Osteocyte (in vitro differentiated cells): ENCODE data around the gene PSMB3. TPM values are rescaled to one million over a fixed set of nuclear protein-coding genes. Genes with fewer than 3 reads are reported as not detected.

Experiments
- DNase-seq: peaks from one replicate; pipeline ENCODE4 v3.0.0; 2021; ENCODE audit warnings: mixed read lengths; ENCODE audit not compliant: unreplicated experiment; ENCODE audit errors: extremely low spot score
- H3K27ac Mint-ChIP-seq: one replicate; pipeline ENCODE4 v1.8.0; 2021; ENCODE audit warnings: mild to moderate bottlenecking, mixed read lengths; ENCODE audit not compliant: unreplicated experiment
- H3K27me3 Mint-ChIP-seq: one replicate; pipeline ENCODE4 v1.8.0; 2021; ENCODE audit warnings: mixed read lengths; ENCODE audit not compliant: unreplicated experiment
- H3K36me3 Mint-ChIP-seq: one replicate; pipeline ENCODE4 v1.8.0; 2021; ENCODE audit warnings: mixed read lengths; ENCODE audit not compliant: unreplicated experiment
- H3K4me1 Mint-ChIP-seq: one replicate; pipeline ENCODE4 v1.8.0; 2021; ENCODE audit warnings: mixed read lengths; ENCODE audit not compliant: unreplicated experiment
- H3K4me3 Mint-ChIP-seq: one replicate; pipeline ENCODE4 v1.8.0; 2021; ENCODE audit warnings: mild to moderate bottlenecking, moderate library complexity, mixed read lengths; ENCODE audit not compliant: unreplicated experiment
- H3K9me3 Mint-ChIP-seq: one replicate; pipeline ENCODE4 v1.8.0; 2021; ENCODE audit warnings: mixed read lengths; ENCODE audit not compliant: unreplicated experiment
- CTCF ChIP-seq: fragments of 200-600 bp; sonication (generic); IDR thresholded peaks from 2 replicates; pipeline ENCODE4 v1.5.0; 2021; ENCODE audit warnings: antibody characterized with exemption, mild to moderate bottlenecking, moderate library complexity
- total RNA-seq: library from RNA; stranded (reverse); gene quantifications from 2 replicates; pipeline ENCODE4 v1.2.1, GENCODE V29; 2021

The PSMB3 gene
- total RNA-seq, 1 donor from 2014 or later: 144 TPM

- Mint-ChIP-seq H3K4me3 (no peak overlapping the region), H3K9me3 (no peaks in the 10 kb centered on the region), H3K27me3 (no peaks in the 10 kb centered on the region), H3K4me1 (peaks cover 12% of the 10 kb centered on the region), H3K27ac (no peak overlapping the region), H3K36me3 (peaks cover 29% of the 10 kb centered on the region)
- DNase-seq: no peak
- no peak for TF ChIP-seq CTCF
These were observed 40.6 kb upstream of the PSMB3 start for GRCh38 chr17:38711792-38712571.

GRCh38 chr17:38712593-38712992 lies 39.9 kb upstream of the PSMB3 start:
- Mint-ChIP-seq H3K36me3 (peaks cover 31% of the 10 kb centered on the region), H3K27me3 (no peaks in the 10 kb centered on the region), H3K9me3 (no peaks in the 10 kb centered on the region), H3K4me1 (peaks cover 6% of the 10 kb centered on the region), H3K27ac (no peak overlapping the region), H3K4me3 (no peak overlapping the region)
- no peak for DNase-seq
- TF ChIP-seq CTCF: no peak

GRCh38 chr17:38713456-38714075 lies 39.0 kb upstream of the PSMB3 start:
- no peak overlapping the region for H3K4me3 Mint-ChIP-seq
- H3K27me3 Mint-ChIP-seq: no peaks in the 10 kb centered on the region
- TF ChIP-seq CTCF: no peak
- no peaks in the 10 kb centered on the region for H3K4me1 Mint-ChIP-seq
- H3K36me3 Mint-ChIP-seq: peaks cover 31% of the 10 kb centered on the region
- no peak overlapping the region for H3K27ac Mint-ChIP-seq
- no peak for DNase-seq
- H3K9me3 Mint-ChIP-seq: no peaks in the 10 kb centered on the region

- DNase-seq: no peak
- H3K4me3 Mint-ChIP-seq: no peak overlapping the region
- TF ChIP-seq CTCF: no peak
- peaks cover 23% of the 10 kb centered on the region for H3K36me3 Mint-ChIP-seq
- no peaks in the 10 kb centered on the region for H3K27me3 Mint-ChIP-seq
- peak overlapping the region; percentile 40 for H3K27ac Mint-ChIP-seq
- no peaks in the 10 kb centered on the region for H3K9me3 Mint-ChIP-seq
- no peaks in the 10 kb centered on the region for H3K4me1 Mint-ChIP-seq
These were observed 37.2 kb upstream of the PSMB3 start for GRCh38 chr17:38715216-38715943.
